Immature natural killer cell (primary cell): ENCODE measurements around the gene KRTAP13-4. TPM values are rescaled to one million over a fixed set of nuclear protein-coding genes. Genes with fewer than 3 reads are reported as not detected.

Experiments used
- DNase-seq, 3 donors: peaks; one replicate each; pipeline ENCODE4 v3.0.0; 2022; ENCODE audit warnings: mixed read lengths in 1 of 3
- H3K27ac Mint-ChIP-seq, 6 donors: one replicate each; pipeline ENCODE4 v1.8.0; 2020; ENCODE audit warnings: mixed read lengths in 6 of 6, mild to moderate bottlenecking in 5 of 6, inconsistent platforms in 4 of 6, moderate library complexity in 3 of 6
- H3K27me3 Mint-ChIP-seq, 3 donors: one replicate each; pipeline ENCODE4 v1.8.0; 2020 to 2021; ENCODE audit warnings: low read depth in 3 of 3, mild to moderate bottlenecking in 3 of 3, mixed read lengths in 3 of 3, moderate library complexity in 3 of 3, inconsistent platforms in 1 of 3
- H3K36me3 Mint-ChIP-seq, 3 donors: one replicate each; pipeline ENCODE4 v1.8.0; 2020; ENCODE audit warnings: mixed read lengths in 3 of 3, inconsistent platforms in 2 of 3, mild to moderate bottlenecking in 2 of 3
- H3K4me1 Mint-ChIP-seq, 2 donors: one replicate each; pipeline ENCODE4 v1.8.0; 2020; ENCODE audit warnings: inconsistent platforms in 2 of 2, mild to moderate bottlenecking in 2 of 2, mixed read lengths in 2 of 2, moderate library complexity in 1 of 2
- H3K4me3 Mint-ChIP-seq, 5 donors: one replicate each; pipeline ENCODE4 v1.8.0; 2020; ENCODE audit warnings: mild to moderate bottlenecking in 5 of 5, mixed read lengths in 5 of 5, inconsistent platforms in 3 of 5, moderate library complexity in 3 of 5
- H3K9me3 Mint-ChIP-seq, 6 donors: one replicate each; pipeline ENCODE4 v1.8.0; 2020; ENCODE audit warnings: mild to moderate bottlenecking in 6 of 6, mixed read lengths in 6 of 6, inconsistent platforms in 4 of 6, moderate library complexity in 3 of 6
- polyA plus RNA-seq, 3 donors: library from polyadenylated mRNA; unstranded; fragments of 300-500 nt; fragmentation: Illumina TruSeq; gene quantifications; one replicate each; pipeline ENCODE4 v1.2.3, GENCODE V29; 2021

The KRTAP13-4 gene, protein sequence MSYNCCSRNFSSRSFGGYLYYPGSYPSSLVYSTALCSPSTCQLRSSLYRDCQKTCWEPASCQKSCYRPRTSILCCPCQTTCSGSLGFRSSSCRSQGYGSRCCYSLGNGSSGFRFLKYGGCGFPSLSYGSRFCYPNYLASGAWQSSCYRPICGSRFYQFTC
- not detected for polyA plus RNA-seq

- no peak within 1 kb of the TSS for H3K27ac Mint-ChIP-seq
- H3K36me3 Mint-ChIP-seq, result no peaks in the 10 kb centered on the region
- H3K4me3 Mint-ChIP-seq, result no peak within 1 kb of the TSS
- no peak for DNase-seq
- H3K4me1 Mint-ChIP-seq, result no peaks in the 10 kb centered on the region
- peaks cover 0 to 1% (median 0%) of the 10 kb centered on the region in 3 donors for H3K27me3 Mint-ChIP-seq
- H3K9me3 Mint-ChIP-seq, result peaks cover 0 to 25% (median 9%) of the 10 kb centered on the region in 6 donors
These were observed at the start of gene KRTAP13-4 for GRCh38 chr21:30430170-30430655. Gene KRTAP13-4, plus strand, starts transcription at chr21:30430220. Its CDS starts 56 bp downstream, at chr21:30430276.

- H3K4me3 Mint-ChIP-seq, result no peak overlapping the region
- H3K9me3 Mint-ChIP-seq, result peaks cover 5 to 42% (median 12%) of the 10 kb centered on the region in 6 donors
- H3K36me3 Mint-ChIP-seq, result no peaks in the 10 kb centered on the region
- no peaks in the 10 kb centered on the region for H3K4me1 Mint-ChIP-seq
- peaks cover 0 to 3% (median 2%) of the 10 kb centered on the region in 3 donors for H3K27me3 Mint-ChIP-seq
- no peak for DNase-seq
- H3K27ac Mint-ChIP-seq, result no peak overlapping the region
These were observed 47.8 kb upstream of the KRTAP13-4 start for GRCh38 chr21:30382201-30382600.

- Mint-ChIP-seq H3K9me3 (peaks cover 4 to 42% (median 16%) of the 10 kb centered on the region in 6 donors), H3K27ac (no peak overlapping the region), H3K27me3 (peaks cover 0 to 7% (median 4%) of the 10 kb centered on the region in 3 donors), H3K36me3 (no peaks in the 10 kb centered on the region), H3K4me1 (no peaks in the 10 kb centered on the region), H3K4me3 (no peak overlapping the region)
- DNase-seq, result no peak
These were observed 38.5 kb upstream of the KRTAP13-4 start for GRCh38 chr21:30391492-30392025.

- DNase-seq, result no peak
- no peak within 1 kb of the TSS for H3K4me3 Mint-ChIP-seq
These were observed 34.3 kb upstream of the KRTAP13-4 start, which contains the start of gene KRTAP13-1 for GRCh38 chr21:30395731-30396130. Gene KRTAP13-1, plus strand, starts transcription at chr21:30396031. Its CDS starts 56 bp downstream, at chr21:30396087.

GRCh38 chr21:30408782-30409494 lies 21.1 kb upstream of the KRTAP13-4 start:
- H3K27me3 Mint-ChIP-seq, result peaks cover 0 to 4% (median 0%) of the 10 kb centered on the region in 3 donors
- H3K4me3 Mint-ChIP-seq, result no peak overlapping the region
- H3K36me3 Mint-ChIP-seq, result peaks cover 0 to 4% (median 4%) of the 10 kb centered on the region in 3 donors
- peaks cover 6 to 29% (median 18%) of the 10 kb centered on the region in 6 donors for H3K9me3 Mint-ChIP-seq
- H3K4me1 Mint-ChIP-seq, result no peaks in the 10 kb centered on the region
- no peak for DNase-seq
- no peak overlapping the region for H3K27ac Mint-ChIP-seq

More at GRCh38 chr21:30395731-30396130, 34.3 kb upstream of the KRTAP13-4 start, which contains the start of gene KRTAP13-1:
- peaks cover 0 to 38% (median 12%) of the 10 kb centered on the region in 6 donors for H3K9me3 Mint-ChIP-seq
- no peaks in the 10 kb centered on the region for H3K36me3 Mint-ChIP-seq
- H3K27ac Mint-ChIP-seq, result no peak within 1 kb of the TSS
- H3K4me1 Mint-ChIP-seq, result no peaks in the 10 kb centered on the region
- peaks cover 0 to 4% (median 3%) of the 10 kb centered on the region in 3 donors for H3K27me3 Mint-ChIP-seq

- Mint-ChIP-seq H3K9me3 (peaks cover 0 to 28% (median 6%) of the 10 kb centered on the region in 6 donors), H3K4me3 (no peak overlapping the region), H3K36me3 (peaks cover 0 to 3% (median 0%) of the 10 kb centered on the region in 3 donors), H3K27me3 (peaks cover 0 to 2% (median 0%) of the 10 kb centered on the region in 3 donors), H3K27ac (no peak overlapping the region), H3K4me1 (no peaks in the 10 kb centered on the region)
- DNase-seq, result no peak
These were observed 14.0 kb upstream of the KRTAP13-4 start for GRCh38 chr21:30415993-30416392.

- H3K27me3 Mint-ChIP-seq, result no peaks in the 10 kb centered on the region
- H3K36me3 Mint-ChIP-seq, result no peaks in the 10 kb centered on the region
- no peak within 1 kb of the TSS for H3K27ac Mint-ChIP-seq
- no peaks in the 10 kb centered on the region for H3K4me1 Mint-ChIP-seq
- DNase-seq, result no peak
- H3K4me3 Mint-ChIP-seq, result no peak within 1 kb of the TSS
- peaks cover 5 to 32% (median 14%) of the 10 kb centered on the region in 6 donors for H3K9me3 Mint-ChIP-seq
These were observed 4.2 kb upstream of the KRTAP13-4 start, which contains the start of gene KRTAP13-3 for GRCh38 chr21:30425826-30426225. Gene KRTAP13-3, minus strand, starts transcription at chr21:30425926. Its CDS starts 14 bp downstream, at chr21:30425912.

DNA sequence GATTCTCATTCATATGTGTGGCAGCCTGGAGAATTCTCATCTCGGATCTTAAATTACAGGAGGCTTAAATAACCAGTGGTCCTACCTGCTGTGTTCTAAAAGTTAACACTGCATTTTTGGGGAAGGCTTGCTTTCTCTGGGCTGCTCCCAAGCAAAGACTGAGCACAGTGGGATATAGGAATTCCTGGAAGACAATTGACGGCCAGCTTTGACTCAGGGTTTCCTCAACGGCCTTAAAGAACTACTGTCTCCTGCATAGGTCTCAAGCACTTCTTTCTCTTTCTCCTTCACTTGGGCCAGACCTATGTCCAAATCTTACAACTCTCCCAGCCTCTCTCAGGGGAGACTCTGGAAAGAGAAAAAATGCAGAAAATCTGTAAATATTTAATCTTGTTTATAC lies 3.3 kb upstream of the KRTAP13-4 start:
- no peak for DNase-seq
- H3K4me3 Mint-ChIP-seq, result no peak overlapping the region
- H3K9me3 Mint-ChIP-seq, result peaks cover 4 to 34% (median 14%) of the 10 kb centered on the region in 6 donors
- H3K4me1 Mint-ChIP-seq, result no peaks in the 10 kb centered on the region
- H3K27me3 Mint-ChIP-seq, result peaks cover 0 to 1% (median 0%) of the 10 kb centered on the region in 3 donors
- no peaks in the 10 kb centered on the region for H3K36me3 Mint-ChIP-seq
- no peak overlapping the region for H3K27ac Mint-ChIP-seq

DNA sequence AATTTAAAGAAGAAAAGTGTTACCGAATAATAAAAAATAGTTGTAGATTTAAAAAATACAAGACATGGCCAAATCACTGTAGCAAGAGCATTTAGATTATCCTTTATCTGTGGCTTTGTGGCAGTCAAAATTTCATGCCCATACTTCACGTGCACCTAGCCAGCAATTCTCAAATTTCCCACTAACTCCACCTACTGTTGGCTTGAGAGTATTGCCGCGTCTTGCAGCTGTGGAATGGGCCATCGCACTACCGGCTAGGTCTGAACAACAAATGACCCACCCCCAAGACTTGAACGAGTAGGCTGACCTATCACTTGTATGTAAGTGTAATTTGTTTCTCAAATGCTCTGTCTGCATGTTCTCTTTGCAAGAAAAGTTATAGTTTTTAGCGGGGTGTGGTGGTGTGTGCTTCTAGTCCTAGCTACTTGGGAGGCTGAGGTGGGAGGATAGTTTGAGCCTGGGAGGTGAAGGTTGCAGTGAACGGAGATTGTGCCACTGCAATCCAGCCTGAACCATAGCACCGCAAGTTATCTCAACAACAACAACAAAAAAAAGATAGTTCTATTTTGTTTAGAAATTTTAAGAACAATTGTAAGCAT lies 4.1 kb downstream of the KRTAP13-4 start:
- no peak overlapping the region for H3K4me3 Mint-ChIP-seq
- no peaks in the 10 kb centered on the region for H3K36me3 Mint-ChIP-seq
- H3K9me3 Mint-ChIP-seq, result peaks cover 0 to 30% (median 7%) of the 10 kb centered on the region in 6 donors

DNA sequence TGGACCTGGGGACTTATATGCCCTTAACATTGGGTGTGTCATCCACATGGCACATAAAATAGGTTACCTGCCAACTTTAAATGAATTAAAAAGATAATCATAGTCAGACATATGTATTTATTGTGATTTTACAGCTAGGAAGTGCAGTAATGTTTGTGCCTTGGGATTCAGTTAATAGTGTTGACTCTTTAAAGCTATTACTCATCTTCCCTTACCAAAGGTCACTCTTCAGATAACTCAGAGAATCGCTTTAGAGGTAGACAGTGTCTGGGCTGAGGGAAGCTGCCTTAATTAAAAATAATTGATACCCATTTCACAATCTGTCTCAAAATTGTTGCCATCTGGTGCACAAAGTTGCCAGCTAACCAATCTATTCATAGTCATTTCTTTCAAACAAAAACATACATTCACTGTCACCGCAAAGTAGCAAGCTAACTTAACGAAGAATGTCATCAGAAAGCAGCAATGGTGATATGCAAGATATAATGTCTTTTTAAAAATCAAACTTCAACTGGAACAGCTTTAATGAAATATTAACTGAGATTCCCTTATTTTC lies 7.1 kb downstream of the KRTAP13-4 start:
- H3K4me1 Mint-ChIP-seq, result no peaks in the 10 kb centered on the region
- peaks cover 4 to 38% (median 13%) of the 10 kb centered on the region in 6 donors for H3K9me3 Mint-ChIP-seq
- H3K27ac Mint-ChIP-seq, result no peak overlapping the region
- peaks cover 0 to 2% (median 0%) of the 10 kb centered on the region in 3 donors for H3K27me3 Mint-ChIP-seq
- no peaks in the 10 kb centered on the region for H3K36me3 Mint-ChIP-seq
- no peak overlapping the region for H3K4me3 Mint-ChIP-seq
- DNase-seq, result no peak

More for the DNA sequence above, 4.1 kb downstream of the KRTAP13-4 start:
- Mint-ChIP-seq H3K27me3 (peaks cover 0 to 3% (median 0%) of the 10 kb centered on the region in 3 donors), H3K4me1 (no peaks in the 10 kb centered on the region), H3K27ac (no peak overlapping the region)
- DNase-seq, result no peak

- Mint-ChIP-seq H3K4me3 (no peak within 1 kb of the TSS), H3K9me3 (peaks cover 10 to 57% (median 16%) of the 10 kb centered on the region in 6 donors), H3K27ac (no peak within 1 kb of the TSS), H3K4me1 (no peaks in the 10 kb centered on the region), H3K36me3 (no peaks in the 10 kb centered on the region), H3K27me3 (peaks cover 0 to 2% (median 0%) of the 10 kb centered on the region in 3 donors)
- DNase-seq, result no peak
These were observed 10.0 kb downstream of the KRTAP13-4 start, which contains the start of gene KRTAP15-1 for GRCh38 chr21:30439975-30440374. Gene KRTAP15-1, plus strand, starts transcription at chr21:30440275. Its CDS starts 53 bp downstream, at chr21:30440328.

- peaks cover 12 to 54% (median 13%) of the 10 kb centered on the region in 6 donors for H3K9me3 Mint-ChIP-seq
- no peaks in the 10 kb centered on the region for H3K27me3 Mint-ChIP-seq
These were observed 13.2 kb downstream of the KRTAP13-4 start for GRCh38 chr21:30443226-30443625.

DNA sequence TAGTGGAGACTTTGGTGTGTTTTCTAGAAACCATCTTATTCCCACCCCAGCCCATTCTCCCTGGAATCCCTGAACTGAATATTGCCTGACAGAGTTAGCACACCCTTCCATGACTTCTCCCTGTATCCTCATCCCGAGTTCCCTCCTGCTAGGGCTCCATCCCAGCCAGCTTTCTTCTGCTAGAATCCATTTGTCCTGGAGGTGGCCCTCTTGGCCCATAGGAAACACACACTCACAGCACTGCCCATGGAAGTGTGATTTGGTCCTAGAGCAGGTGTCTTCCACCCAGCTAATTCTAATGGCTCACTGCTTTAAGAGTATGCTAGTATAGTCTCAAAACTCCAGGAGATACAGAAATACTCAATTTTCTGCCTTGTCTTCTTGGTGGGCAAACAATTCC lies 14.2 kb downstream of the KRTAP13-4 start:
- H3K27me3 Mint-ChIP-seq, result no peaks in the 10 kb centered on the region
- H3K4me3 Mint-ChIP-seq, result no peak overlapping the region
- DNase-seq, result no peak
- no peaks in the 10 kb centered on the region for H3K36me3 Mint-ChIP-seq
- no peaks in the 10 kb centered on the region for H3K4me1 Mint-ChIP-seq
- H3K9me3 Mint-ChIP-seq, result peaks cover 12 to 48% (median 13%) of the 10 kb centered on the region in 6 donors
- no peak overlapping the region for H3K27ac Mint-ChIP-seq

More at GRCh38 chr21:30443226-30443625, 13.2 kb downstream of the KRTAP13-4 start:
- no peaks in the 10 kb centered on the region for H3K4me1 Mint-ChIP-seq
- H3K27ac Mint-ChIP-seq, result no peak overlapping the region
- H3K4me3 Mint-ChIP-seq, result no peak overlapping the region
- H3K36me3 Mint-ChIP-seq, result no peaks in the 10 kb centered on the region
- DNase-seq, result no peak
